OCI-LY1 (cell line): ENCODE results near the gene FARP1.

Source experiments
- EZH2 ChIP-seq: fragments of 200-600 bp; sonication (generic), shearing (Covaris generic); IDR thresholded peaks from 2 replicates; pipeline ENCODE4 v1.8.0; 2017; ENCODE audit warnings: borderline replicate concordance, mixed run types, mild to moderate bottlenecking, antibody characterized with exemption, low read length, moderate library complexity, mixed read lengths
- TF ChIP-seq, protein P1 (sequence below): fragments of 200-600 bp; sonication (generic), shearing (Covaris generic); IDR thresholded peaks from 2 replicates; pipeline ENCODE4 v1.5.1; 2017; ENCODE audit warnings: mild to moderate bottlenecking, antibody characterized with exemption, low read length, moderate library complexity, mixed read lengths

DNA sequence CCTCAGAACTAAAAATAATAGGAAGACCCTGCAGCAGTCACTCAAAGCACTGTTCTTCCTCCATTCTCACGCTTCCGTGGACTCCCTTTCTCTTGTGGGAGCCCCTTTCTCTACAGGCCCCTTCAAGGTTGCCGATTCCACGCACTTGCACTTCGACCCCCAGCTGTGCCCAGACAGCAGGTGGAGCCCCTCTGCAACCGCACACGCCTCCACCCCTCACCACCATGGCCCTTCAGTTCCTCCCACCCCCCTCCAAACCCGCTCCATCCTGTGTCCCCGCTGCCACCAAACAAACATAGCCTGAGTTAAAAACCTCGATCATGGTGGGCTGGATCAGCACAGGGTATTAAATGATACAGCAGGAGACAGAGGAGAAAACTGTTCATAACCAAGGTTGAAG lies 331.4 kb downstream of the FARP1 start:
- TF ChIP-seq, protein P1, sequence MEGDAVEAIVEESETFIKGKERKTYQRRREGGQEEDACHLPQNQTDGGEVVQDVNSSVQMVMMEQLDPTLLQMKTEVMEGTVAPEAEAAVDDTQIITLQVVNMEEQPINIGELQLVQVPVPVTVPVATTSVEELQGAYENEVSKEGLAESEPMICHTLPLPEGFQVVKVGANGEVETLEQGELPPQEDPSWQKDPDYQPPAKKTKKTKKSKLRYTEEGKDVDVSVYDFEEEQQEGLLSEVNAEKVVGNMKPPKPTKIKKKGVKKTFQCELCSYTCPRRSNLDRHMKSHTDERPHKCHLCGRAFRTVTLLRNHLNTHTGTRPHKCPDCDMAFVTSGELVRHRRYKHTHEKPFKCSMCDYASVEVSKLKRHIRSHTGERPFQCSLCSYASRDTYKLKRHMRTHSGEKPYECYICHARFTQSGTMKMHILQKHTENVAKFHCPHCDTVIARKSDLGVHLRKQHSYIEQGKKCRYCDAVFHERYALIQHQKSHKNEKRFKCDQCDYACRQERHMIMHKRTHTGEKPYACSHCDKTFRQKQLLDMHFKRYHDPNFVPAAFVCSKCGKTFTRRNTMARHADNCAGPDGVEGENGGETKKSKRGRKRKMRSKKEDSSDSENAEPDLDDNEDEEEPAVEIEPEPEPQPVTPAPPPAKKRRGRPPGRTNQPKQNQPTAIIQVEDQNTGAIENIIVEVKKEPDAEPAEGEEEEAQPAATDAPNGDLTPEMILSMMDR: no peak
- no peak for TF ChIP-seq EZH2
